Choroid plexus epithelial cell (primary cell): ENCODE data around the gene ATP6V0D1.

Source experiments
- DNase-seq: peaks from one replicate; pipeline ENCODE4 v3.0.0-alpha.2; 2010; ENCODE audit warnings: low read depth
- H3K4me3 ChIP-seq: 2 replicates; pipeline ENCODE4 v1.5.1; 2011; ENCODE audit warnings: low read depth, mild to moderate bottlenecking, control low read depth, low read length, moderate library complexity
- CTCF ChIP-seq: conservative IDR thresholded peaks from 2 replicates; pipeline ENCODE4 v1.5.1; 2011; ENCODE audit warnings: low read depth, mild to moderate bottlenecking, control low read depth, inconsistent platforms, low read length, moderate library complexity

ATP6V0D1 gene

DNA sequence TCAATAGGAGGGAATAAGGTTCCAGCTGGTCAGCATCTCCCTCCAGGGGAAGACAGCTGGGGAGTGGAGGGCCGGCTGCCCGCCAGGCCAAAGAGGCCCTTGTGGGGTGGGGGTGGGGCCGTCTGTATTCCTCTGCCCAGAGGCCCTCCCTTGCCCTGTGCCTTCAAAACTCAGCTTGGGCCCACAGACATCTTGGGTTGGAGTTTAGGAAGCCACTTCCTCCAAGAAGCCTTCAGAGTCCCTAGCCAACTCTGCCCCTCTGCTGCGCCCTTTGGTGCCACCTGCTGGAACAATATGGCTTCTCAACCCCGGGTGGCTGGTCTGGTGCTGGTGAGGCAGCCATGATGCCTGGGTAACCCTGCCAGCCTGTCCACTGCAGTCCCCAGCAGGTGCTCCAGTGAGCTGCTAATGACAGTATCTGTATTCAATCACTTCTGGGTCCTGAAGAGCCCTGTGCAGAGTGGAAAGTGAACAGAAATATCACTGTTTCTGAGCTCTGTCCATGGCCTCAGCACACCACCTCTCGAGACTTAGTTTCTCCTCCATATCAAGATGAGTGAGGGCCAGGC, 33.4 kb downstream of the ATP6V0D1 start:
- peak; percentile 53 for TF ChIP-seq CTCF
- H3K4me3 ChIP-seq, result no peak overlapping the region
- DNase-seq, result peak; percentile 40

DNA sequence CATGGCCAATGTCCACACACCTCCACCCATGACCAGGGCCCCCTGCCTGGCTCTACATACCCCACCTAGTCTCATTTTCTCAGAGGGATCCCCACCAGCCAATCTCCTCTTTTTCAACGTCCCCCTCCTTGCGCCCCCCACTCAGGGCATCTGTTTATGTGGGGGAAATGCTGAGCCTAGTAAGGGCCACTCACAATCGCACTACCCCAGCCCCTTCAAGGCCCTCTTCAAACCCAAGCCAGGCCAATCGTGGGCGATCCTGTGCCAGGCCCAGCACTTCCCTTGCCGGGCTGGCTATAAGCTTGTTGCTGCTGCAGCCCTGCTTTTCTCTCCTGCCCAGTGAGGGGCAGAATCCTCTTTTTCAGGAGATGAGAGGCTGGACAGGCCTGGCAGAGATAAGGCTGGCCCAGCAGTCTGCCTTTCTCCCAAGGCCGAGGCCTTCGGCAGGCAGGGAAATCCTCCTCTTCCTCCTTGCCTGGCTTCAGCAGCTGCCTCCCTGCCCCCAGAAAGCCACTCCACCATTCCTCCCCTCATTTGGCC, 33.9 kb downstream of the ATP6V0D1 start:
- no peak for TF ChIP-seq CTCF
- DNase-seq, result no peak
- H3K4me3 ChIP-seq, result no peak overlapping the region

- DNase-seq, result no peak
- TF ChIP-seq CTCF, result peak; percentile 27
- H3K4me3 ChIP-seq, result no peak overlapping the region
Observed at GRCh38 chr16:67445913-67446907, 34.7 kb downstream of the ATP6V0D1 start.

DNA sequence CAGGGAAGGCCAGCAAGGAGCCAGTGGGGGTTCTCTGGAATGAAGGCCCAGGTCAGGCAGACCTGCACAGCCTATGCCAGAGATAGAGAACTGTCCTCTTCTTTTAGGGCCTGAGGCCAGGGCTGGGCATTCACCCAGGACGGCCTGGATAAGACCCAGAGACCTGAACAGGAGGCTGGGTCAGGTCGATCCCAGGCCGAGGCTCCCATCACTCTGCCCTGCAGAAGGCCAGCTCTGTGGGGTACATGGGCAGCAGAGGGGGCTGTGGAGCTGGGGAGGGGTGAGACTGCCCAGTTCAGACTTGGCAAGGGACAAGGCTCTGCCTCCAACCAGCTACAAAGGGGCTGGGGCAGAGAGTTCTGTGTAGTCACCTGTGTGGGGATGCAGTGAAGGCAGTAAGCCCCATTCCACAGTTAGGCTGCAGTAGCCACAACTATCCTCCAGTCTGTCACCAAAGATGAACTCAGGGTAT, 35.5 kb downstream of the ATP6V0D1 start:
- TF ChIP-seq CTCF, result peak; percentile 22
- DNase-seq, result no peak
- H3K4me3 ChIP-seq, result no peak overlapping the region

DNA sequence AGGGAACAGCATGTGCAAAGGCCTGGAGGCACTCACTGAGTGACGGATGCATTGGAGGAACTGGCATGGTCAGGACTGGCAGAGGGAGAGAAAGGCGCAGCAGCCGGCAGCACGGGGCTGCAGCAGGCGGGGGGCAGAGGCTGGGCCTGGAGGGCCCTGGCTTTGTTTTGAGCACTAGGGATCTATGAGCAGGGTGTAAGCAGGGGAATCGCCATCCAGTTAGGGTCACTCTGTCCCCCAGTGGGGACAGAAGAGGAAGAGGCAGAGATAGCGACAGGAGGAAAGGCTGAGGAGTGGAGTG, 35.9 kb downstream of the ATP6V0D1 start:
- DNase-seq, result no peak
- no peak overlapping the region for H3K4me3 ChIP-seq
- TF ChIP-seq CTCF, result no peak

DNA sequence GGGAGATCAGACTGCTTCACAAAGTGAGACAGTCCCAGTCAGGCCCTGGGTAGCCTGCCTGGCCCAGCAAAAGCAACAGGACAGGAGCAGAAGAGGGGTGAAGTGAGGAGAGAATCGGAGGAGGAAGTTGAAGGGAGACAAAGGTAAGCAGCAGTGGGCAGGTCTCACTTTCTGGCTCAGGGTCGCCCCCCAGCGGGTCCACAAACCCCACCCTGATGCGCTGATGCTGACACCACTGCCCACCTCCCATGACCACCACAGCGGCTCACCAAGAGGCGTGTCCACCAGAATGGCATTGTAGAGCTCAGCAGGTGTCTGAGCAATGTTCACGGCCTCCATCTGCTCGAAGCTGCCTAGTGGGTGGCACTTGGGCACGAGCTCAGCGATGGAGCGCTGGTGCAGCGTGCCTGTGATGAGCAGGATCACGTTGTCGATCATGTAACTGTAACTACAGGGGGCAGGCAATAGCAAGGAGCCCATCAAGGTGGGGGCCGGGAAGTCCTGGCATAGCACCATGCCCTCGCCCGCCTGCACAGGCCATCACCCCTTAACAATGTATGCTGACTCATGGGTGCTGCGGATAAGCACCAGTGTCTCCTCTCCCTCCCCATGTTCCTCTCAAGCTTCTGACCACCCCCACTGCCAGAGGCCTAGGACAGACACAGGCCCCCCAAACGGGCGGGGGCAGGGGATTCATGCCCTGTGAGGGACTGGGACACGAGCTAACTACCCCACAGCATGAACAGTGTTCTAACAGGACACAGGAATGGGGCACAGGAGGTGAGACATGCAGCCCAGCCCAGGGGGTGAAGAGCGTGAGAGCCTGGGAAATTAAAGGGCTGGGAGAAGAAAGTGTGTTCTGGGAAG, 36.5 kb downstream of the ATP6V0D1 start:
- no peak overlapping the region for H3K4me3 ChIP-seq
- no peak for DNase-seq
- peak; percentile 6 for TF ChIP-seq CTCF
